ENCODE measurements around the gene CARNS1.

Gene CARNS1

DNA sequence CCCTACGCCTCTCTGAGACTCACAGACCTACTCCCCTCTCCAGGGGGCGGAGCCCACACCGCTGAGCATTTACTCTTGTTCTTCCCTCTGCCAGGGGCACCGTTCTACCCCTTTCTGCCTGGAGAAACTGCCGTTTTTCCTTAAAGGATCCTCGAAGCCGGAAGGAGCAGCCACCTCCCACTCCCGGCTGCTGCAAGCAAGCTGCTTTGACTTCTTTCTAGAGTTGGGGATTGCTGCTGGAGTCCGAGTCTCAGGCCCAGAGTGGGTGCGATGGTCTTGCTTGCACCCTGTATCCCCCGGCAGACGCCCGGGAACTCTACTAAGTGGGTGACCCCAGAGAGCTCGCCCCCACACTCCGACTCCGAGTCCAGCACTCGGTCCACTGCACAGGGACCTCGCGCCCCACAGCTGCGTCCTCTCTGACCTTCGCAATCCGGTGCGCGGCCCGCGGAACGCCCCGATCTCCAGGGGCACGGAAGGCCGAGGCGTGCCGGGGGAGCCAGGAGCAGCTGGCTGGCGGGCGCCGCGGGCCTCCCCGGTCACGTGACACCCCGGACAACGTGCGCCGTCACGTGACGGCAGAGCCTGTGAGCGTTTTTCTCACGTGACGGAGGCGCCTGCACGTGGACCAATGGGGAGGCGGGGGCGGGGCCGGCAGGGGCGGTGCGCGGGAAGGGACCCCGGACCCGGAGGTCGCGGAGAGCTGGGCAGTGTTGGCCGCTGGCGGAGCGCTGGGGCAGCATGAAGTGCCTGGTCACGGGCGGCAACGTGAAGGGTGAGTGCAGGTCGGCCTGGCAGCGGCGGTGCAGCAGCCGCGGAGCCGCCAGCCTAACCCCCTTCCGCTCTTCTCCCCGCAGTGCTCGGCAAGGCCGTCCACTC, 23.9 kb upstream of the CARNS1 start, which contains the start of gene RAD9A:
Gene RAD9A (plus strand): TSS at position 683 of the 879 bp plus-strand sequence. CDS start 59 bp downstream, at position 742.
- Histone ChIP-seq H3K4me3 (ENCODE audit: insufficient read depth, low read length, poor library complexity, severe bottlenecking) (peak within 1 kb of the TSS; percentile 81), H4K20me1 (ENCODE audit: low read depth, low read length) (no peaks in the 10 kb centered on the region), H3K27ac (ENCODE audit: low read depth, low read length) (peak within 1 kb of the TSS; percentile 36), H3K9me3 (ENCODE audit: insufficient read depth, low read length) (no peaks in the 10 kb centered on the region), H3K9me2 (replicated peaks; ENCODE audit: insufficient read depth, low read length) (no peaks in the 10 kb centered on the region), H3K9ac (ENCODE audit: low read length) (peak within 1 kb of the TSS; percentile 87), H3K79me2 (ENCODE audit: insufficient read depth, low read length) (peaks cover 10% of the 10 kb centered on the region), H3K4me2 (ENCODE audit: low read depth, low read length, poor library complexity, severe bottlenecking) (peak within 1 kb of the TSS; percentile 84), H3K36me3 (ENCODE audit: low read length) (no peaks in the 10 kb centered on the region), H2AFZ (ENCODE audit: low read depth, low read length, severe bottlenecking) (peak within 1 kb of the TSS; percentile 83), H3K27me3 (ENCODE audit: low read length) (no peaks in the 10 kb centered on the region), H3F3A (ENCODE audit: insufficient read depth) (no peaks in the 10 kb centered on the region)
- TF ChIP-seq EZH2phosphoT487 (conservative IDR thresholded peaks at IDR 0.05; ENCODE audit: low read length): no peak
- TF ChIP-seq, protein P1, sequence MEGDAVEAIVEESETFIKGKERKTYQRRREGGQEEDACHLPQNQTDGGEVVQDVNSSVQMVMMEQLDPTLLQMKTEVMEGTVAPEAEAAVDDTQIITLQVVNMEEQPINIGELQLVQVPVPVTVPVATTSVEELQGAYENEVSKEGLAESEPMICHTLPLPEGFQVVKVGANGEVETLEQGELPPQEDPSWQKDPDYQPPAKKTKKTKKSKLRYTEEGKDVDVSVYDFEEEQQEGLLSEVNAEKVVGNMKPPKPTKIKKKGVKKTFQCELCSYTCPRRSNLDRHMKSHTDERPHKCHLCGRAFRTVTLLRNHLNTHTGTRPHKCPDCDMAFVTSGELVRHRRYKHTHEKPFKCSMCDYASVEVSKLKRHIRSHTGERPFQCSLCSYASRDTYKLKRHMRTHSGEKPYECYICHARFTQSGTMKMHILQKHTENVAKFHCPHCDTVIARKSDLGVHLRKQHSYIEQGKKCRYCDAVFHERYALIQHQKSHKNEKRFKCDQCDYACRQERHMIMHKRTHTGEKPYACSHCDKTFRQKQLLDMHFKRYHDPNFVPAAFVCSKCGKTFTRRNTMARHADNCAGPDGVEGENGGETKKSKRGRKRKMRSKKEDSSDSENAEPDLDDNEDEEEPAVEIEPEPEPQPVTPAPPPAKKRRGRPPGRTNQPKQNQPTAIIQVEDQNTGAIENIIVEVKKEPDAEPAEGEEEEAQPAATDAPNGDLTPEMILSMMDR (IDR thresholded peaks at IDR 0.05; ENCODE audit: insufficient read depth, low read length, poor library complexity, severe bottlenecking): no peak

DNA sequence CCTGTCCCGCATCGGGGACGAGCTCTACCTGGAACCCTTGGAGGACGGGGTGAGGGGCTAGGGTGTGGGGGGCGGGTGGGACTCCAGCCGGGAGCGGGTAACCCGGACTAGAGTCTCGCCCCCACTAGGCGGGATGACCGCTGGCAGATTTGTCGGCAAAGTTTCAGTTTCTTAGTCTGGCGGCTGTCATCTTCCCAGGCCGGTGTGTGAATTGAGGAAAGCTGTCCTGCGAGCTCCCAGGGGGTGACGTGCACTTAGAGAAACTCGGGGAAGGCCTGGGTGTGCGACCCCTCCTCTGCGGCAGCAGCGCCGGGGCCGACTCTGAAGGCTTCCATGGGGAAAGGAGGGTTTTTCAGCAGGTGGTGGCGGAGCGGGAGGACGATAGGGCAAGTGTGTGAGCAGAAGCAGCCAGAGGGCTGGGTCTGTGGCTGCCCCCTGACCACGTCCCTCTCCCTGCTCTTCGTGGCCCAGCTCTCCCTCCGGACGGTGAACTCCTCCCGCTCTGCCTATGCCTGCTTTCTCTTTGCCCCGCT, 23.2 kb upstream of the CARNS1 start:
- Histone ChIP-seq H2AFZ (ENCODE audit: low read depth, low read length, severe bottlenecking) (no peak overlapping the region), H3K9me2 (replicated peaks; ENCODE audit: insufficient read depth, low read length) (no peaks in the 10 kb centered on the region), H4K20me1 (ENCODE audit: low read depth, low read length) (no peaks in the 10 kb centered on the region), H3K27me3 (ENCODE audit: low read length) (no peaks in the 10 kb centered on the region), H3K36me3 (ENCODE audit: low read length) (no peaks in the 10 kb centered on the region), H3K4me2 (ENCODE audit: low read depth, low read length, poor library complexity, severe bottlenecking) (peak overlapping the region; percentile 84), H3F3A (ENCODE audit: insufficient read depth) (no peaks in the 10 kb centered on the region), H3K27ac (ENCODE audit: low read depth, low read length) (peak overlapping the region; percentile 36; the same call in 1 of the 2 replicates), H3K9me3 (ENCODE audit: insufficient read depth, low read length) (no peaks in the 10 kb centered on the region), H3K79me2 (ENCODE audit: insufficient read depth, low read length) (peaks cover 10% of the 10 kb centered on the region), H3K4me3 (ENCODE audit: insufficient read depth, low read length, poor library complexity, severe bottlenecking) (peak overlapping the region; percentile 81), H3K9ac (ENCODE audit: low read length) (peak overlapping the region; percentile 87)
- TF ChIP-seq EZH2phosphoT487 (conservative IDR thresholded peaks at IDR 0.05; ENCODE audit: low read length): no peak
- TF ChIP-seq, protein P1 (IDR thresholded peaks at IDR 0.05; ENCODE audit: insufficient read depth, low read length, poor library complexity, severe bottlenecking): no peak

DNA sequence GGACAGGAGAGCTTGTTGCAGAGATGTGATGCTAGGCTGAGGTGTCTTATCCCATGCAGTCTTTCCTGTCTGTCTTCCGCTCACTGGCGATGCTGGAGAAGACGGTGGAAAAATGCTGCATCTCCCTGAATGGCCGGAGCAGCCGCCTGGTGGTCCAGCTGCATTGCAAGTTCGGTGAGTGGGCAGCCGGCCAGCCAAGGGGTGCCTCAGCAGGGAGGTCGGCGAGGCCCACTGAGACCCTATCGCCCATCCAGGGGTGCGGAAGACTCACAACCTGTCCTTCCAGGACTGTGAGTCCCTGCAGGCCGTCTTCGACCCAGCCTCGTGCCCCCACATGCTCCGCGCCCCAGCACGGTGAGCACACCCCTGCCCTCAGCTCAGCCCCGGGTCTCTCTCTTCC, 22.0 kb upstream of the CARNS1 start:
- Histone ChIP-seq H3K4me2 (ENCODE audit: low read depth, low read length, poor library complexity, severe bottlenecking) (no peak overlapping the region), H3K4me3 (ENCODE audit: insufficient read depth, low read length, poor library complexity, severe bottlenecking) (no peak overlapping the region), H3K9me3 (ENCODE audit: insufficient read depth, low read length) (no peaks in the 10 kb centered on the region), H3K27me3 (ENCODE audit: low read length) (no peaks in the 10 kb centered on the region), H2AFZ (ENCODE audit: low read depth, low read length, severe bottlenecking) (no peak overlapping the region), H3K27ac (ENCODE audit: low read depth, low read length) (no peak overlapping the region), H3F3A (ENCODE audit: insufficient read depth) (no peaks in the 10 kb centered on the region), H3K9ac (ENCODE audit: low read length) (no peak overlapping the region), H3K36me3 (ENCODE audit: low read length) (no peaks in the 10 kb centered on the region), H3K9me2 (replicated peaks; ENCODE audit: insufficient read depth, low read length) (no peaks in the 10 kb centered on the region), H4K20me1 (ENCODE audit: low read depth, low read length) (no peaks in the 10 kb centered on the region), H3K79me2 (ENCODE audit: insufficient read depth, low read length) (peaks cover 10% of the 10 kb centered on the region)
- TF ChIP-seq, protein P1 (IDR thresholded peaks at IDR 0.05; ENCODE audit: insufficient read depth, low read length, poor library complexity, severe bottlenecking): no peak
- TF ChIP-seq EZH2phosphoT487 (conservative IDR thresholded peaks at IDR 0.05; ENCODE audit: low read length): no peak

Data from SU-DHL-6 (cell line).